Endodermal cell (in vitro differentiated cells): Measurements from ENCODE around the gene GALNT2. TPM values are rescaled to one million over a fixed set of nuclear protein-coding genes. Genes with fewer than 3 reads are reported as not detected.

Experiments used
- DNase-seq: peaks from one replicate; pipeline ENCODE4 v3.0.0-alpha.2; 2017
- H3K27ac ChIP-seq: 2 replicates; pipeline ENCODE4 v1.5.1; 2013; ENCODE audit warnings: mild to moderate bottlenecking, low read depth, low read length, moderate library complexity
- H3K27me3 ChIP-seq: 2 replicates; pipeline ENCODE4 v1.6.1; 2013; ENCODE audit warnings: mild to moderate bottlenecking, low read length, moderate library complexity; ENCODE audit not compliant: insufficient read depth, control insufficient read depth, poor library complexity, severe bottlenecking
- H3K36me3 ChIP-seq: 2 replicates; pipeline ENCODE4 v1.7.0; 2013; ENCODE audit warnings: mild to moderate bottlenecking, low read length, moderate library complexity; ENCODE audit not compliant: control insufficient read depth, insufficient read depth
- H3K4me1 ChIP-seq: one replicate; pipeline ENCODE4 v1.7.0; 2013; ENCODE audit warnings: low read length; ENCODE audit not compliant: control insufficient read depth, insufficient read depth
- H3K4me3 ChIP-seq: 2 replicates; pipeline ENCODE4 v1.5.1; 2013; ENCODE audit warnings: mild to moderate bottlenecking, low read length, moderate library complexity
- H3K9ac ChIP-seq: 2 replicates; pipeline ENCODE4 v1.6.1; 2013; ENCODE audit warnings: mild to moderate bottlenecking, low read length, moderate library complexity; ENCODE audit not compliant: poor library complexity, severe bottlenecking; ENCODE audit errors: extremely low read depth
- H3K9me3 ChIP-seq: 2 replicates; pipeline ENCODE4 v1.6.1; 2013; ENCODE audit warnings: mild to moderate bottlenecking, low read length, moderate library complexity; ENCODE audit not compliant: control insufficient read depth
- H3K27ac Mint-ChIP-seq: 2 replicates; pipeline ENCODE4 v1.8.0; 2020; ENCODE audit warnings: mixed read lengths
- H3K27me3 Mint-ChIP-seq: 2 replicates; pipeline ENCODE4 v1.8.0; 2021; ENCODE audit warnings: mild to moderate bottlenecking, mixed read lengths; ENCODE audit not compliant: insufficient read depth
- H3K36me3 Mint-ChIP-seq: 2 replicates; pipeline ENCODE4 v1.8.0; 2020; ENCODE audit warnings: low read depth, mixed read lengths
- H3K4me1 Mint-ChIP-seq: 2 replicates; pipeline ENCODE4 v1.8.0; 2020; ENCODE audit warnings: mixed read lengths
- H3K4me3 Mint-ChIP-seq: 2 replicates; pipeline ENCODE4 v1.8.0; 2020; ENCODE audit warnings: mild to moderate bottlenecking, moderate library complexity, mixed read lengths
- H3K9me3 Mint-ChIP-seq: 2 replicates; pipeline ENCODE4 v1.8.0; 2020; ENCODE audit warnings: mild to moderate bottlenecking, mixed read lengths
- WGBS, 2 experiments: methylation state at CpG; one replicate each; pipeline versions ENCODE4 v1.1.5 to v1.1.7; 2013; ENCODE audit warnings: missing lambda C conversion rate in 2 of 2, mixed read lengths in 1 of 2; ENCODE audit not compliant: insufficient coverage in 1 of 2, insufficient read length in 1 of 2; 5-methylcytosine and 5-hydroxymethylcytosine counted together
- total RNA-seq, 2 donors: library from RNA; stranded (reverse); fragmentation: NEBNext Ultra II Directional in 1 of 2; extraction: Animal tissue kit (Norgen Biotek cat#: 25700) in 1 of 2; gene quantifications; 2 replicates in 1 of 2; 3 replicates in 1 of 2; pipeline ENCODE4 v1.2.1, GENCODE V29; 2021
- TF ChIP-seq, protein P1 (sequence below): fragments of 200-600 bp; sonication (generic); conservative IDR thresholded peaks from 2 replicates; pipeline ENCODE4 v1.5.0; 2021; ENCODE audit warnings: antibody characterized with exemption, mild to moderate bottlenecking

GALNT2 gene
- total RNA-seq, 2 donors from 2014 or later: 41.6 to 63.5 TPM

DNA sequence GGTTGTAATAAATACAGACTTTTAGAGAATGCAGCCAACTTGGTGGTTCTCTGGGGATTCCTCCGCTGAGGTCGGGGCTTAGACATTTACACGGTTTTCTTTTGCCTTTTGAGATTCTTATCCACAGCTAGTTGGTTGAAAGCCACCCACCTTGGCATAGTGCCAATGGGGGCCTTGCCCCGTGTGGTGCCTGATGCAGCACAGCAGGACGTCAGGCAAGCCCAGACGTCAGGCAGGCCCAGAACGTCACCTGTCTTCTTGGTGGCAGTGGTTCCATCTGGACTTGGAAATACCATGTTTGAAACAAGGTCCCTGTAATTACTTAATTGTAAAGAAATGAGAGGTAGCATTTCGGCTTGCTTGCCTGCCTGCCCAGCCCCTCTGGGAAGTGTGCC lies 78.5 kb downstream of the GALNT2 start:
- Histone ChIP-seq H3K27me3 (no peaks in the 10 kb centered on the region), H3K4me1 (no peaks in the 10 kb centered on the region), H3K36me3 (no peaks in the 10 kb centered on the region), H3K4me3 (no peak overlapping the region), H3K9ac (no peak overlapping the region), H3K27ac (no peak overlapping the region), H3K9me3 (no peaks in the 10 kb centered on the region)
- Mint-ChIP-seq H3K36me3 (no peaks in the 10 kb centered on the region), H3K9me3 (no peaks in the 10 kb centered on the region), H3K4me3 (no peak overlapping the region), H3K27ac (no peak overlapping the region), H3K4me1 (peaks cover 27% of the 10 kb centered on the region), H3K27me3 (no peaks in the 10 kb centered on the region)
- no peak for DNase-seq
- 77 to 80% methylated on average over 7 to 8 of the region's 8 CpGs for WGBS, 2 experiments
- TF ChIP-seq, protein P1, sequence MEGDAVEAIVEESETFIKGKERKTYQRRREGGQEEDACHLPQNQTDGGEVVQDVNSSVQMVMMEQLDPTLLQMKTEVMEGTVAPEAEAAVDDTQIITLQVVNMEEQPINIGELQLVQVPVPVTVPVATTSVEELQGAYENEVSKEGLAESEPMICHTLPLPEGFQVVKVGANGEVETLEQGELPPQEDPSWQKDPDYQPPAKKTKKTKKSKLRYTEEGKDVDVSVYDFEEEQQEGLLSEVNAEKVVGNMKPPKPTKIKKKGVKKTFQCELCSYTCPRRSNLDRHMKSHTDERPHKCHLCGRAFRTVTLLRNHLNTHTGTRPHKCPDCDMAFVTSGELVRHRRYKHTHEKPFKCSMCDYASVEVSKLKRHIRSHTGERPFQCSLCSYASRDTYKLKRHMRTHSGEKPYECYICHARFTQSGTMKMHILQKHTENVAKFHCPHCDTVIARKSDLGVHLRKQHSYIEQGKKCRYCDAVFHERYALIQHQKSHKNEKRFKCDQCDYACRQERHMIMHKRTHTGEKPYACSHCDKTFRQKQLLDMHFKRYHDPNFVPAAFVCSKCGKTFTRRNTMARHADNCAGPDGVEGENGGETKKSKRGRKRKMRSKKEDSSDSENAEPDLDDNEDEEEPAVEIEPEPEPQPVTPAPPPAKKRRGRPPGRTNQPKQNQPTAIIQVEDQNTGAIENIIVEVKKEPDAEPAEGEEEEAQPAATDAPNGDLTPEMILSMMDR: no peak

DNA sequence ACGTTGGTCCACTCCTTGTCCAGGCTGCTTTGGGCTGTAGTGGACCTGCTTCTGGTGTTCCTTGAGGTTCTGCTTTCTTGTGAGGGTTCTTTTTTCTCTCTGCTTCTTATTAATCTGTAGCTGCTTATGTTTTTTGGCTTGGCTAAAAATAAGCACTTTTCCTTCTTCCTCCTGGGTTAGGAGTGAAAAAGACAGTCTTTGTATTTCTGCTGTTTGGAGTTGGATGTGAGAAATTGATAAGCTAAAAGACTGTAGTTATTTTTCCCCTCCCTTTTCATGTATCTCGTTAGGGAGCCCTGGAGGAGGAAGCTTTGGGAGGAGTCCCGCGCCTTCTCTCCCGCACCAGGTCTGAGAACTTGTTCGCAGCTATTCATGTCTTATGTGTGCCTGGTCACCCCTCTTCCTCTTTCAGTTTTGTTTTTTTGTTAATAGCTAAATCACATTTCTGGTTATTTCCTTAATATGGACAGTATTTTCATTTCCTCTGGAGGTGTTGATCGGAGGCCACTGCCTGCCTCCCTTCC lies 79.0 kb downstream of the GALNT2 start:
- Mint-ChIP-seq H3K4me1 (peaks cover 22% of the 10 kb centered on the region), H3K36me3 (no peaks in the 10 kb centered on the region), H3K9me3 (no peaks in the 10 kb centered on the region), H3K27me3 (no peaks in the 10 kb centered on the region), H3K27ac (no peak overlapping the region), H3K4me3 (no peak overlapping the region)
- H3K4me3 ChIP-seq: no peak overlapping the region
- H3K36me3 ChIP-seq: no peaks in the 10 kb centered on the region
- H3K9ac ChIP-seq: no peak overlapping the region
- no peak for DNase-seq
- TF ChIP-seq, protein P1: no peak
- no peaks in the 10 kb centered on the region for H3K4me1 ChIP-seq
- WGBS, 2 experiments: 90% methylated on average over 7 of the region's 7 CpGs; no CpG with 5 or more reads in 1 of the 2 experiments
- H3K9me3 ChIP-seq: no peaks in the 10 kb centered on the region
- H3K27me3 ChIP-seq: no peaks in the 10 kb centered on the region
- no peak overlapping the region for H3K27ac ChIP-seq

DNA sequence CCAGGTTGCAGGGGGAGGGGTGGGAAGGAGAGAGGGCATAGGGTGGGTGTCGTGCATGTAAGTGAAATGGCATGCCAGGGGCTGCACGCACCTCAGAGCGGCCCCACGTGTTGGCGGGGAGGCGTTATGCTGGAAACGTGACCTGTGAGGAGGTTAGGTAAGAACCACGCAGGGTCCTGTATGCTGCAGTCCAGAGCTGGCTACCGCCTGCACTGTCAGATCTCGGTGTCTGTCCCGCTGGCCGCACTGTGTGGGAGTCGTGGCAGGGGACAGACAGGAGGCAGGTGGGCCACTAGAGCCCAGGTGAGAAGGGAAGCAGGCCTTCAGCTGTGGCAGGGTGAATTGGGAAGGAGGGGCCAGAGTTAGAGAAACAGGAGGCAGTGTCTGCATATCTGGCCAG lies 79.7 kb downstream of the GALNT2 start:
- H3K4me3 ChIP-seq: no peak overlapping the region
- no peaks in the 10 kb centered on the region for H3K36me3 ChIP-seq
- H3K9me3 Mint-ChIP-seq: no peaks in the 10 kb centered on the region
- no peaks in the 10 kb centered on the region for H3K4me1 ChIP-seq
- H3K27ac ChIP-seq: no peak overlapping the region
- peaks cover 22% of the 10 kb centered on the region for H3K4me1 Mint-ChIP-seq
- no peaks in the 10 kb centered on the region for H3K9me3 ChIP-seq
- no peaks in the 10 kb centered on the region for H3K27me3 Mint-ChIP-seq
- TF ChIP-seq, protein P1: no peak
- 92 to 96% methylated on average over 9 to 13 of the region's 13 CpGs for WGBS, 2 experiments
- H3K9ac ChIP-seq: no peak overlapping the region
- no peak overlapping the region for H3K4me3 Mint-ChIP-seq
- no peak overlapping the region for H3K27ac Mint-ChIP-seq
- peaks cover 2% of the 10 kb centered on the region for H3K36me3 Mint-ChIP-seq
- no peak for DNase-seq
- no peaks in the 10 kb centered on the region for H3K27me3 ChIP-seq
